SK-N-SH (cell line): Measurements from ENCODE around the gene C16orf95. TPM values are rescaled to one million over a fixed set of nuclear protein-coding genes. Genes with fewer than 3 reads are reported as not detected.

Experiments
- CTCF ChIA-PET: fragments of 300-600, 350-600 bp; formaldehyde crosslinking; extraction: SDS; loops from one replicate; lab custom pipeline; 2021; lab: Yijun Ruan, JAX
- POLR2A ChIA-PET: fragments of 350-600 bp; sonication (Branson Sonifier 250); formaldehyde crosslinking; extraction: SDS; loops from one replicate; lab custom pipeline; 2020; ENCODE audit warnings: antibody characterized with exemption, inconsistent platforms; lab: Yijun Ruan, JAX
- DNase-seq: peaks from one replicate; pipeline ENCODE4 v3.0.0; 2012
- H2AFZ ChIP-seq: fragments of 200-600 bp; sonication (generic); 2 replicates; pipeline ENCODE4 v1.8.1; 2016; ENCODE audit warnings: antibody characterized with exemption, mild to moderate bottlenecking, low read depth
- H3F3A ChIP-seq: fragments of 200-600 bp; sonication (generic); replicated peaks from 2 replicates; pipeline ENCODE3; 2016; ENCODE audit warnings: antibody characterized with exemption, mild to moderate bottlenecking; ENCODE audit not compliant: insufficient read depth
- H3K27ac ChIP-seq, 2 experiments: fragments of 200-500 bp in 1 of 2; fragments of 200-600 bp in 1 of 2; sonication (Bioruptor generic) in 1 of 2; sonication (generic), shearing (Covaris generic) in 1 of 2; 2 replicates each; pipeline versions ENCODE4 v1.5.1 to v1.6.1; 2014 to 2016; ENCODE audit warnings: low read depth in 2 of 2, inconsistent platforms in 1 of 2, low read length in 1 of 2, mild to moderate bottlenecking in 1 of 2, mixed read lengths in 1 of 2
- H3K27me3 ChIP-seq: fragments of 200-600 bp; sonication (generic), shearing (Covaris generic); 2 replicates; pipeline ENCODE4 v1.6.1; 2016; ENCODE audit warnings: mixed run types; ENCODE audit not compliant: insufficient read depth
- H3K36me3 ChIP-seq, 2 experiments: fragments of 200-500 bp in 1 of 2; fragments of 200-600 bp in 1 of 2; sonication (Bioruptor generic) in 1 of 2; sonication (generic) in 1 of 2; replicated peaks in 1 of 2; 2 replicates each; pipeline versions ENCODE3 to v1.5.1; 2014 to 2016; ENCODE audit warnings: low read length in 1 of 2, mild to moderate bottlenecking in 1 of 2; ENCODE audit not compliant: insufficient read depth in 2 of 2, control insufficient read depth in 1 of 2
- H3K4me1 ChIP-seq, 2 experiments: fragments of 200-500 bp in 1 of 2; fragments of 200-600 bp in 1 of 2; sonication (Bioruptor generic) in 1 of 2; sonication (generic), shearing (Covaris generic) in 1 of 2; 2 replicates each; pipeline versions ENCODE4 v1.5.1 to v1.6.1; 2014 to 2016; ENCODE audit warnings: low read depth in 1 of 2, low read length in 1 of 2, mixed run types in 1 of 2; ENCODE audit not compliant: insufficient read depth in 2 of 2, control insufficient read depth in 1 of 2
- H3K4me2 ChIP-seq: fragments of 200-600 bp; sonication (generic), shearing (Covaris generic); 2 replicates; pipeline ENCODE4 v1.6.1; 2017; ENCODE audit warnings: mixed run types
- H3K4me3 ChIP-seq, 2 experiments: fragments of 200-500 bp in 1 of 2; fragments of 200-600 bp in 1 of 2; sonication (Bioruptor generic) in 1 of 2; sonication (generic), shearing (Covaris generic) in 1 of 2; 2 replicates each; pipeline versions ENCODE4 v1.5.1 to v1.8.1; 2014 to 2016; ENCODE audit warnings: low read depth in 2 of 2, inconsistent platforms in 1 of 2, low read length in 1 of 2, mild to moderate bottlenecking in 1 of 2, mixed read lengths in 1 of 2, moderate library complexity in 1 of 2
- H3K79me2 ChIP-seq: fragments of 200-600 bp; sonication (generic); 2 replicates; pipeline ENCODE4 v1.8.1; 2017; ENCODE audit warnings: mild to moderate bottlenecking; ENCODE audit not compliant: insufficient read depth
- H3K9ac ChIP-seq: fragments of 200-600 bp; sonication (generic); 2 replicates; pipeline ENCODE4 v1.6.1; 2017; ENCODE audit warnings: mixed run types
- H3K9me2 ChIP-seq: fragments of 200-600 bp; sonication (generic); 2 replicates; pipeline ENCODE4 v1.6.1; 2017; ENCODE audit warnings: mixed run types
- H3K9me3 ChIP-seq: fragments of 200-600 bp; sonication (generic); 2 replicates; pipeline ENCODE4 v1.6.1; 2017; ENCODE audit warnings: mixed run types, mild to moderate bottlenecking, moderate library complexity
- H4K20me1 ChIP-seq: fragments of 200-600 bp; sonication (generic); 2 replicates; pipeline ENCODE4 v1.6.1; 2017; ENCODE audit warnings: mild to moderate bottlenecking, mixed run types; ENCODE audit not compliant: insufficient read depth
- CHD2 ChIP-seq: fragments of 150-350 bp; IDR thresholded peaks from 2 replicates; pipeline ENCODE4 v1.6.1; 2018; ENCODE audit warnings: low read length; ENCODE audit not compliant: partially characterized antibody
- EZH2phosphoT487 ChIP-seq: fragments of 200-600 bp; sonication (generic); IDR thresholded peaks from 2 replicates; pipeline ENCODE4 v1.6.1; 2017; ENCODE audit warnings: low read depth, mixed run types, mild to moderate bottlenecking, antibody characterized with exemption, moderate library complexity, borderline replicate concordance
- FOXJ3 ChIP-seq: sonication (generic); formaldehyde crosslinking; IDR thresholded peaks from 2 replicates; pipeline ENCODE4 v1.5.1; 2020; ENCODE audit warnings: mild to moderate bottlenecking, missing genetic modification reagents
- GATA2 ChIP-seq: sonication (generic); formaldehyde crosslinking; IDR thresholded peaks from 2 replicates; pipeline ENCODE4 v1.5.0; 2020; ENCODE audit warnings: mild to moderate bottlenecking, missing genetic modification reagents
- MEF2A ChIP-seq: IDR thresholded peaks from 2 replicates; pipeline ENCODE4 v1.4.0; 2012; ENCODE audit warnings: low read depth, borderline replicate concordance
- NFIC ChIP-seq: IDR thresholded peaks from 2 replicates; pipeline ENCODE4 v1.4.0; 2012; ENCODE audit warnings: borderline replicate concordance
- NRF1 ChIP-seq: IDR thresholded peaks from 2 replicates; pipeline ENCODE4 v1.6.1; 2012; ENCODE audit warnings: low read depth, mild to moderate bottlenecking, low read length
- POLR2AphosphoS5 ChIP-seq: IDR thresholded peaks from 2 replicates; pipeline ENCODE4 v1.6.1; 2012; ENCODE audit warnings: low read depth, low read length
- RCOR1 ChIP-seq: fragments of 150-350 bp; IDR thresholded peaks from 2 replicates; pipeline ENCODE4 v1.6.1; 2017; ENCODE audit warnings: antibody characterized with exemption, low read length
- RFX5 ChIP-seq: IDR thresholded peaks from 2 replicates; pipeline ENCODE4 v1.6.1; 2012; ENCODE audit warnings: mild to moderate bottlenecking, improper control_type of control experiment, low read length
- SIN3A ChIP-seq: IDR thresholded peaks from 2 replicates; pipeline ENCODE4 v1.6.1; 2012; ENCODE audit warnings: low read depth, mild to moderate bottlenecking, low read length, moderate library complexity, borderline replicate concordance
- TAF1 ChIP-seq: IDR thresholded peaks from 2 replicates; pipeline ENCODE4 v1.6.1; 2012; ENCODE audit warnings: low read depth, mild to moderate bottlenecking, low read length, moderate library complexity, borderline replicate concordance
- TCF12 ChIP-seq: IDR thresholded peaks from 2 replicates; pipeline ENCODE4 v1.4.0; 2012
- YY1 ChIP-seq: IDR thresholded peaks from 2 replicates; pipeline ENCODE4 v1.4.0; 2012; ENCODE audit warnings: low read depth, mild to moderate bottlenecking
- WGBS: methylation state at CpG from one replicate; pipeline ENCODE4 v1.1.6; 2017; ENCODE audit warnings: low lambda C conversion rate; 5-methylcytosine and 5-hydroxymethylcytosine counted together
- polyA plus RNA-seq, 3 experiments: library from polyadenylated mRNA; depleted of rRNA; stranded (reverse); fragments of >200 nt; gene quantifications; 2 replicates each; pipeline ENCODE4 v1.2.3, GENCODE V29; 2012
- TF ChIP-seq, protein P1 (sequence below): IDR thresholded peaks from 2 replicates; pipeline ENCODE4 v1.6.1; 2012; ENCODE audit warnings: mild to moderate bottlenecking, low read depth, low read length, moderate library complexity
- TF ChIP-seq, protein P2 (sequence below): IDR thresholded peaks from 2 replicates; pipeline ENCODE4 v1.4.0; 2012; ENCODE audit warnings: low read depth
- TF ChIP-seq, protein P3 (sequence below): IDR thresholded peaks from 2 replicates; pipeline ENCODE4 v1.4.0; 2012; ENCODE audit warnings: low read depth, borderline replicate concordance

The C16orf95 gene
- polyA plus RNA-seq, 1 of the 3 experiments (the other 2 are of a cell fraction) = 5.0 TPM

DNA sequence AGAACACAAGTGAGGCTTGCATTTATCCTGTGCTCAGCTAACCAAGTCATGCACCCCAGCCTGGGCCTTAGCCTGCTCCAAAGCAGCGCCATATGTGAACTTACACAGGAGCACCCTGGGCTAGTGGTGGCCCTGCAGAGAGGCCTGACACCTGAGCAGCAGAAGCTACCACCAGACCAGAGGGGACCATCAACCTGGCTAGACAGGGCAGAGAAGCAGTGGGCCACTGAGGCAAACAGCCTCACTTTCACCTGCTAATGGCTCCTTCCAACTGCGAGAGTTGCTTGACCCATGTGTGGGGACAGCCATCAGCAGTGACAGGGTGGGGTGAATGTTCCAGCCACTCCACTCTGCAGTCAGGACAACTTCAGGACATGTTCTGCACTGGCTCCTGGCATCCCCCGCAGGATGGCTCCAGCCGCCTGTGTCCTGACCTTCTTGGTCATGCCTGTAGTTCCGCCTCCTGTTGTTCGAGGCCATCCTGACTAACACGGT is 2.9 kb upstream of the C16orf95 start:
- ChIA-PET CTCF (interaction anchor here (1.4 kb wide), 1 partner anchor 12 kb away, joined by 5 read pairs; no protein-coding TSS in a partner anchor), POLR2A (no interaction called here)
- Histone ChIP-seq H4K20me1 (no peaks in the 10 kb centered on the region), H2AFZ (no peak overlapping the region), H3K9ac (no peak overlapping the region), H3K4me3 (no peak overlapping the region), H3K27ac (no peak overlapping the region), H3K4me2 (no peak overlapping the region), H3K27me3 (no peaks in the 10 kb centered on the region), H3K79me2 (peaks cover 18% of the 10 kb centered on the region), H3K36me3 (peaks cover 0 to 6% of the 10 kb centered on the region in 2 experiments), H3K9me2 (no peaks in the 10 kb centered on the region), H3K4me1 (peaks cover 0 to 14% of the 10 kb centered on the region in 2 experiments; a peak in 2 of 4 replicates), H3K9me3 (no peaks in the 10 kb centered on the region), H3F3A (peaks cover 13% of the 10 kb centered on the region)
- TF ChIP-seq RCOR1 (no peak), YY1 (no peak), POLR2AphosphoS5 (no peak), EZH2phosphoT487 (no peak), FOXJ3 (no peak), MEF2A (no peak), NFIC (no peak), RFX5 (no peak), SIN3A (no peak)
- TF ChIP-seq, protein P1, sequence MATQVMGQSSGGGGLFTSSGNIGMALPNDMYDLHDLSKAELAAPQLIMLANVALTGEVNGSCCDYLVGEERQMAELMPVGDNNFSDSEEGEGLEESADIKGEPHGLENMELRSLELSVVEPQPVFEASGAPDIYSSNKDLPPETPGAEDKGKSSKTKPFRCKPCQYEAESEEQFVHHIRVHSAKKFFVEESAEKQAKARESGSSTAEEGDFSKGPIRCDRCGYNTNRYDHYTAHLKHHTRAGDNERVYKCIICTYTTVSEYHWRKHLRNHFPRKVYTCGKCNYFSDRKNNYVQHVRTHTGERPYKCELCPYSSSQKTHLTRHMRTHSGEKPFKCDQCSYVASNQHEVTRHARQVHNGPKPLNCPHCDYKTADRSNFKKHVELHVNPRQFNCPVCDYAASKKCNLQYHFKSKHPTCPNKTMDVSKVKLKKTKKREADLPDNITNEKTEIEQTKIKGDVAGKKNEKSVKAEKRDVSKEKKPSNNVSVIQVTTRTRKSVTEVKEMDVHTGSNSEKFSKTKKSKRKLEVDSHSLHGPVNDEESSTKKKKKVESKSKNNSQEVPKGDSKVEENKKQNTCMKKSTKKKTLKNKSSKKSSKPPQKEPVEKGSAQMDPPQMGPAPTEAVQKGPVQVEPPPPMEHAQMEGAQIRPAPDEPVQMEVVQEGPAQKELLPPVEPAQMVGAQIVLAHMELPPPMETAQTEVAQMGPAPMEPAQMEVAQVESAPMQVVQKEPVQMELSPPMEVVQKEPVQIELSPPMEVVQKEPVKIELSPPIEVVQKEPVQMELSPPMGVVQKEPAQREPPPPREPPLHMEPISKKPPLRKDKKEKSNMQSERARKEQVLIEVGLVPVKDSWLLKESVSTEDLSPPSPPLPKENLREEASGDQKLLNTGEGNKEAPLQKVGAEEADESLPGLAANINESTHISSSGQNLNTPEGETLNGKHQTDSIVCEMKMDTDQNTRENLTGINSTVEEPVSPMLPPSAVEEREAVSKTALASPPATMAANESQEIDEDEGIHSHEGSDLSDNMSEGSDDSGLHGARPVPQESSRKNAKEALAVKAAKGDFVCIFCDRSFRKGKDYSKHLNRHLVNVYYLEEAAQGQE = no peak
- WGBS = 94% methylated on average over 6 of the region's 7 CpGs
- no peak for DNase-seq

DNA sequence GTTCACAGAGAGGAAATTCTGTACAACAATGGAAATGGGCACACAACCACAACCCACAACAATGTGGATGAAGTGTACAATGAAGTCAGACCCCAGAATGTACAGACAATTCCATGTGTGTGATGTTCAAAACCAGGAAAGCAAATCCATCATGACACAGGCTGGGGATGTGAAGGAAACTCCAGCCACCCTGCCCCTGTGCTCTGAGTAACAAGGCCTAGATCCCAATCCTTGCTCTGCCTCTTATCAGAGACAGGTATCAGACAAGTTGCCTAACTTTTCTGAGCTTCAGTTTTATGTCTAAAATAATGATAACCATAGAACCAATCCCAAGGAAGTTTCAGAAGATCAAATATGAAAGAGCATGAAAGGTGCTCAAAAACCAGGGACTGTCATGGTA is 1.8 kb upstream of the C16orf95 start:
- Histone ChIP-seq H3K4me2 (no peak overlapping the region), H3K27me3 (no peaks in the 10 kb centered on the region), H3K4me3 (no peak overlapping the region), H2AFZ (no peak overlapping the region), H3K4me1 (peaks cover 0 to 7% of the 10 kb centered on the region in 2 experiments; a peak in 2 of 4 replicates), H4K20me1 (no peaks in the 10 kb centered on the region), H3K36me3 (peaks cover 0 to 9% of the 10 kb centered on the region in 2 experiments), H3K9me3 (no peaks in the 10 kb centered on the region), H3K79me2 (peaks cover 18% of the 10 kb centered on the region)
- POLR2A ChIA-PET = no interaction called here
- TF ChIP-seq TCF12 (no peak), NRF1 (no peak), CHD2 (no peak), GATA2 (no peak), RCOR1 (no peak), YY1 (no peak), TAF1 (no peak)
- TF ChIP-seq, protein P2, sequence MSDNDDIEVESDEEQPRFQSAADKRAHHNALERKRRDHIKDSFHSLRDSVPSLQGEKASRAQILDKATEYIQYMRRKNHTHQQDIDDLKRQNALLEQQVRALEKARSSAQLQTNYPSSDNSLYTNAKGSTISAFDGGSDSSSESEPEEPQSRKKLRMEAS = no peak
- TF ChIP-seq, protein P3, sequence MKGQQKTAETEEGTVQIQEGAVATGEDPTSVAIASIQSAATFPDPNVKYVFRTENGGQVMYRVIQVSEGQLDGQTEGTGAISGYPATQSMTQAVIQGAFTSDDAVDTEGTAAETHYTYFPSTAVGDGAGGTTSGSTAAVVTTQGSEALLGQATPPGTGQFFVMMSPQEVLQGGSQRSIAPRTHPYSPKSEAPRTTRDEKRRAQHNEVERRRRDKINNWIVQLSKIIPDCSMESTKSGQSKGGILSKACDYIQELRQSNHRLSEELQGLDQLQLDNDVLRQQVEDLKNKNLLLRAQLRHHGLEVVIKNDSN = no peak
- TF ChIP-seq, all 33 proteins: peak for 0
- Histone ChIP-seq H3F3A (peaks cover 13% of the 10 kb centered on the region), H3K9ac (no peak overlapping the region), H3K27ac (no peak overlapping the region), H3K9me2 (no peaks in the 10 kb centered on the region)
- CTCF ChIA-PET = interaction anchor here (1.0 to 1.8 kb wide), 5 partner anchors 13 to 70 kb away, joined by 3 to 5 read pairs (median 4); no protein-coding TSS in a partner anchor
- no peak for DNase-seq
